NCI-H2171 treated with DMSO at 0.1 percent for 48 hours (cell line): ENCODE data around the gene STX5.
"Not testable (repeated sequence)": the region's sequence is repeated elsewhere in the genome, so short reads cannot be mapped to it uniquely, and the experiment has no call there.

Experiments
- DNase-seq: peaks from one replicate; lab custom pipeline; 2025; lab: John Stamatoyannopoulos, UW

Gene STX5

GRCh38 chr11:62831520-62832335 is at the start of gene STX5:
TSS of gene STX5 (minus strand) at chr11:62832051. CDS start at chr11:62831243, 808 bp downstream.
- DNase-seq, result peak; percentile 96

GRCh38 chr11:62880803-62881578 is 49.1 kb upstream of the STX5 start, which contains the start of gene SLC3A2:
TSS of gene SLC3A2 (plus strand) at chr11:62880896. CDS start at chr11:62881024, 128 bp downstream.
- peak; percentile 91 for DNase-seq

DNA sequence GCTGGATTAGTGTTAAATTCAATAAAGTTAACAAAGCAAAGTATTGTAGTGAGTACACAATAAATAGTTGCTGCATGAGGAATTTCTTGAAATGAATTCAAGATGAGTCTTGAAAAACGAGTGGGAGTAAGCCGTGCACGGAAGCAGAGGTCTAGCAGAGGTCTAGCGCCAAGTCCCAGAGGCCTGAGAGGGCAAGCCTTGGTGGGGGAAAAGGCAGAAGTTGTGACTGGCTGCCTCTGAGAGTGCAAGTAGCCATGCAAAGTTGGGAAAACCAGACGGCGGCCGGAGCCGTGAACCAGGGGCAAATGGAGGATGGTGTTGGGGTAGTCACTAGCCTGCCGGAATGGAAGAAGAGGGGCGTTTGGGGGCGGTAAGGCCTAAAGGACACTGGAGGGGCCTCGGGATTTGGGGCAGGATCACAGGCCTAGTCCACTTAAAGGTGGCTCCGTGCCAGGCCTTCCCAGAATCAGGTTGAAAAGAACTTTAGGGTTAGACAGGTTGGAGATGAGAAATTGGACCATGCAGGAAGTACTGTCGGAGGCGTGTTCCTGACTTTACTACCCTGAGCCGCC is 48.5 kb upstream of the STX5 start:
- no peak for DNase-seq

- DNase-seq, result no peak
Measured at GRCh38 chr11:62879235-62879978, 47.6 kb upstream of the STX5 start.

GRCh38 chr11:62876712-62877111 is 44.9 kb upstream of the STX5 start:
- no peak for DNase-seq

DNA sequence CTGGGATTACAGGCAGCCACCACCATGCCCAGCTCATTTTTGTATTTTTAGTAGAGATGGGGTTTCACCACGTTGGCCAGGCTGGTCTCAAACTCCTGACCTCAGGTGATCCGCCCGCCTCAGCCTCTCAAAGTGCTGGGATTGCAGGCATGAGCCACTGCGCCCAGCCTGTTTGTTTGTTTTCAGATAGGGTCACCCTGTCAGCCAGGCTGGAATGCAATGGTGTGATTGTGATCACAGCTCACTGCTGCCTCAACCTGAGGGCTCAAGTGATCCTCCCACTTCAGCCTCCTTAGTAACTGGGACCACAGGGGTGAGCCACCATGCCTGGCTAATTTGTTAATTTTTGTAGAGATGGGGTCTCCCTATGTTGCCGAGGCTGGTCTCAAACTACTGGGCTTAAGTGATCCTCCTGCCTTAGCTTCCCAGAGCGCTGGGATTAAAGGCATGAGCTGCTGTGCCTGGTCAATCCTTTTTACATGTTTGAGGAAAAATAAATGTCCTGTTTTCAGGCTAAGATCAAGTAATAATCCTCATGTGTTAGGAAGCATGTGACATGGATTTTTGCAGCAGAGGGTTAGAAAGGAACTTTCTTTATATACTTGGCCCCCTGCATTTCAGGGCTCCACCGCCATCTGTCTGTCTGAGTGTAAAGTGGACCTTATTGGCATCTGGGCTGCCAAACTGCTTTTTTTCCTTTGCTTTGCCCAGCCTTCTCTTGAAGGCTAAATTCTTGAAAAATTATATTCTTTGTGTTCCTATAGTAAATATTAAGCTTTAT is 44.0 kb upstream of the STX5 start:
- no peak for DNase-seq

DNA sequence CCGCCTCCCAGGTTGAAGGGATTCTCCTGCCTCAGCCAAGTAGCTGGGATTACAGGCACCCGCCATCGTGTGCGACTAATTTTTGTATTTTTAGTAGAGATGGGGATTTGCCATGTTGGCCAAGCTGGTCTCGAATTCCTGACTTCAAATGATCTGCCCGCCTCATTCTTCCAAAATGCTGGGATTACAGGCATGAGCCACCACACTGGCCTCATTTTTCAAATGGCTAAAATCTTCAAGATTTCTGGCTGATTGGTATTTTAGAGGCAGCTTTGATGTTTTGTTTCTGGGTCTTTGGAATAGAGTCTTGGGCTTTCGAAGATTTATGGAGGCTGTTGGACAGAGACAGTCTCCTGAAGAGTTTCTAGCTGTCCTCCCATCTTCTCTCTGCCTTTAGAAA is 43.0 kb upstream of the STX5 start:
- DNase-seq, result no peak

GRCh38 chr11:62865635-62866034 is 33.8 kb upstream of the STX5 start:
- DNase-seq, result no peak

DNA sequence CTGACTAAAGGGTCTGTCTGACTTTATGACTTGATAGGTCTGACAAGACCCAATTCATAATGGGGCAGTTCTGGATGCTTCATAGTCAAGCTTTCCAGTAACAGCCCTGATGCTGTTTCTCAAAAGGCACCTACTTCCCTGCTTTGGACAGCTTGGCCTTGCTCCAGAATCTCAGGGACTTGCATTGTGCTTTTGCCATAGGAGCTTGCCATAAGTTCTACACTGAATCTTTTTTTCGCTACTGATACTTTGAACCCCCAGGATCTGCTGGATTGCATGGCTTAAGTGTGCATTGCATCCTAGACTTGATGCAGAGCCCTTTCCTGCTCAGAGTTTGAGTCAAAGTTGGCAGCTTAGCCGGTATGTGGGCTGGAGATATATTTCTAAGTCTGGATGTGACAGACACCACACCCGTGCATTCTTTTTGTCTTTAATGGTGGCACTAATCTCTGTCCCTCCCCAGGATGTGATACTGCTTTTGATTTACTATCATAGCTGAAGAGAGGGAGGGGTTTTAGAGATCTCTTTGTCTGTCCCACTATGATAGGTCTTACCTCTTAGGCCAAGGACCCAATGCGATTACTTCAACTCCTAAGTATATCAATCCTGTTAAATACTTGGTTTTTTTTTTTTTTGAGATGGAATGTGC is 32.0 kb upstream of the STX5 start:
- no peak for DNase-seq

- peak; percentile 51 for DNase-seq
Measured at GRCh38 chr11:62861564-62862192, 29.8 kb upstream of the STX5 start.

DNA sequence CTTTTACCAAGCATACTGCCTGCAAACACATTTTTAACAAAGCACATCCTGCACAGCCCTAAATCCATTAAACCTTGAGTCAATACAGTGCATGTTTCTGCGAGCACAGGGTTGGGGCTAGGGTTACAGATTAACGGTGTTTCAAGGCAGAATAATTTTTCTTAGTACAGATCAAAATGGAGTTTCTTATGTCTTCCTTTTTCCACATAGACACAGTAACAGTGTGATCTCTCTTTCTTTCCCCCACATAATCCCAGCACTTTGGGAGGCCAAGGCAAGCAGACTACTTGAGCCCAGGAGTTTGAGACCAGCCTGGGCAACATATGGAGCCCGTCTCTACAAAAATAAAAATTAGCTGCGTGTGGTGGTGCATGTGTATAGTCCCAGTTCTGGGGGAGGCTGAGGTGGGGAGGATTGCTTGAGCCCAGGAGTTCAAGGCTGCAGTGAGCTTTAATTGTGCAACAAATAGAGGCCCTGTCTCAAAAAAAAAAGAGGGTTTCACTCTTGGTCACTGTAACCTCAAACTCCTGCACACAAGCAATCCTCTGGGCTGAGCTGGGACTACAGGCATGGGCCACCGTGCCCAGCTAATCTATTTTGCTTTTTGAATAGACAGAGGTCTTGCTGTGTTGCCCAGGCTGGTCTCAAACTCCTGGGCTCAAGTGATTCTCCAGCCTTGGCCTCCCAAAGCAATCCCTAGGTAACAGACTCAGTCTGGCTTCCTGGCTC is 29.1 kb upstream of the STX5 start:
- no peak for DNase-seq

DNA sequence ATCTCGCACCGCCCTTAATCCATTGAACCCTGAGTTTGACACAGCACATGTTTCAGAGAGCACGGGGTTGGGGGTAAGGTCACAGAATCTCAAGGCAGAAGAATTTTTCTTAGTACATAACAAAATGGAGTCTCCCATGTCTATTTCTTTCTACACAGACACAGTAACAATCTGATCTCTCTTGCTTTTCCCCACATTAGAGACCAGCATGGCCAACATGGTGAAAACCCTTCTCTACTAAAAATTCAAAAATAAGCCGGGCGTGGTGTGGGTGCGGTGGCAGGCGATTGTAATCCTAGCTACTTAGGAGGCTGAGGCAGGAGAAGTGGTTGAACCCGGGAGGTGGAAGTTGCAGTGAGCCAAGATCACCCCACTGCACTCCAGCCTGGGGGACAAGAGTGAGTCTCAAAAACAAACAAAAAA is 27.4 kb upstream of the STX5 start:
- not testable (repeated sequence) for DNase-seq

GRCh38 chr11:62858201-62858600 is 26.4 kb upstream of the STX5 start:
- DNase-seq, result no peak

DNA sequence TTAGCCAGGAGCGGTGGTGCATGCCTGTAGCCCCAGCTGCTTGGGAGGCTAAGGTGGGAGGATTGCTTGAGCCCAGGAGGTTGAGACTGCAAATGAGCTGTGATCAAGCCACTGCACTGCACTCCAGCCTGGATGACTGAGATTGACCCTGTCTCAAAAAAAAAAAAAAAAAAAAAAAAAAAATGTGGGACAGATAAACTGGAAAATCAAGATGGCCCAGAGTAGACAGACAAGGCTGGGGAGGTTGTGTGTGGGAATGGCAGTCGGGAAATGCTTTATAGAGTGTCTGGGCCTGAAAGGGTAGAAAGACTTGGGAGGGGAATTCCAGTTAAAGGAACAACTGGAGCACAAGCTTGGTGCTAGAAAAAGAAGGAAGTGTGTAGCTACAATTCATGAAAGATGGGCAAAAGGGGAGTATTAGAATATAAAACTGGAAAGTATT is 25.7 kb upstream of the STX5 start:
- DNase-seq, result no peak

DNA sequence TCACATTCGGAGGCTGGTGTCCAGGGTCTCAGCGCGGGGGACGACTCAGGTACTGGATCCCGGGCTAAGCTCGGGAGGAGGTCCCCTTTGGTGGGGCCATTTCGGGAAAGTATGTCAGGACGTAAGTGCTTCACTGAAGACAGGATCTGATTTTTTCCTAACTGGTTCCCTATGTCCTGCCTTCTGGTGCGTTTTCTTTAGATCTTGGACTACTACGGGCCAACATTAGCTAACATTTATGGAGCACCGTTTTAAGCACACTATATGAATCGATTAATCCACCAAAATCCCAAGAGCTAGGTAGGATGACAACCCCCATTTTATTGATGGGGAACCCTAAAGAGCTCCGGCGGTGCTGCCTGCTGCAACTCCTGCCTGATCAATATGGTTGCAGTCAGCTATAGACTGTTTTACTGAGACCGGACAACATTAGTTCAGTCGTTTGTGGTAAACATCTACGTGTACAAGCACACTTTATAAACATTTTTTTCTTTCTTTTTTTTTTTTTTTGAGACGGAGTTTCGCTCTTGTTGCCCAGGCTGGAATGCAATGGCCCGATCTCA is 24.6 kb upstream of the STX5 start:
- DNase-seq, result peak; percentile 71

GRCh38 chr11:62855571-62856332 is 23.9 kb upstream of the STX5 start:
- DNase-seq, result peak; percentile 96

GRCh38 chr11:62854825-62855570 is 23.1 kb upstream of the STX5 start:
- DNase-seq, result peak; percentile 45
